Bronchial epithelial cell (primary cell): Measurements from ENCODE around the gene ETFBKMT. TPM values are rescaled to one million over a fixed set of nuclear protein-coding genes. Genes with fewer than 3 reads are reported as not detected.

ENCODE experiments used
- DNase-seq: peaks from one replicate; pipeline ENCODE4 v3.0.0-alpha.2; 2010; ENCODE audit warnings: low read depth
- FAIRE-seq: peaks from 2 replicates; lab custom pipeline; 2011; peaks lifted over from hg19 to GRCh38; lab: Jason Lieb, UNC
- H3K27me3 ChIP-seq: 2 replicates; pipeline ENCODE4 v1.5.1; 2011; ENCODE audit warnings: low read length; ENCODE audit not compliant: control insufficient read depth, insufficient read depth
- H3K36me3 ChIP-seq: 2 replicates; pipeline ENCODE4 v1.5.1; 2011; ENCODE audit warnings: low read length; ENCODE audit not compliant: control insufficient read depth, insufficient read depth
- H3K4me3 ChIP-seq: 2 replicates; pipeline ENCODE4 v1.5.1; 2011; ENCODE audit warnings: mild to moderate bottlenecking, low read depth, low read length, control low read depth
- total RNA-seq: library from RNA; depleted of rRNA; stranded (reverse); fragments of >200 nt; gene quantifications from 2 replicates; pipeline ENCODE4 v1.2.1, GENCODE V29; 2014
- TF ChIP-seq, protein P1 (sequence below): IDR thresholded peaks from 2 replicates; pipeline ENCODE4 v1.5.1; 2011; ENCODE audit warnings: mild to moderate bottlenecking, moderate library complexity, low read length, control low read depth, inconsistent platforms; ENCODE audit not compliant: insufficient read depth, severe bottlenecking

The ETFBKMT gene
- total RNA-seq, 1 donor from 2014 or later = 0.79 TPM

DNA sequence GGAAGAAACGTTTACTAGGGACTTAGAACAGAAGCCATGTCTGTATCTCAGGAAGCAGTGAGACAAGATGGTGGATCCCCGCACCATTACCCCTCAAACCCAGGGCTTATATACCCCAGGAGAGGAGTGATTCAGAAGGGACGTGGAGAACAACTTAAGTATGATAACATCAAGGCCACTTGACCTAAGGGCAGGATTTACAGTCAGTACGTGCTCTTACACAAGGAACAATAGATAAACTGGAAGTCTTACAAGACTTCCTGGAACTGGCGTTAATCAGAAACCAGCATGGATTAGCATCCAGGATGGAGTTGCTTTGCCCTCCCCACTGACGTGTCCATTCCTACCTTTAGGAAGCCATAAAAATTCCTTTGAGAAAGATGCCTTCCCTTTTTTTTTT is 8.6 kb upstream of the ETFBKMT start:
- H3K27me3 ChIP-seq = no peaks in the 10 kb centered on the region
- H3K4me3 ChIP-seq = no peak overlapping the region
- TF ChIP-seq, protein P1, sequence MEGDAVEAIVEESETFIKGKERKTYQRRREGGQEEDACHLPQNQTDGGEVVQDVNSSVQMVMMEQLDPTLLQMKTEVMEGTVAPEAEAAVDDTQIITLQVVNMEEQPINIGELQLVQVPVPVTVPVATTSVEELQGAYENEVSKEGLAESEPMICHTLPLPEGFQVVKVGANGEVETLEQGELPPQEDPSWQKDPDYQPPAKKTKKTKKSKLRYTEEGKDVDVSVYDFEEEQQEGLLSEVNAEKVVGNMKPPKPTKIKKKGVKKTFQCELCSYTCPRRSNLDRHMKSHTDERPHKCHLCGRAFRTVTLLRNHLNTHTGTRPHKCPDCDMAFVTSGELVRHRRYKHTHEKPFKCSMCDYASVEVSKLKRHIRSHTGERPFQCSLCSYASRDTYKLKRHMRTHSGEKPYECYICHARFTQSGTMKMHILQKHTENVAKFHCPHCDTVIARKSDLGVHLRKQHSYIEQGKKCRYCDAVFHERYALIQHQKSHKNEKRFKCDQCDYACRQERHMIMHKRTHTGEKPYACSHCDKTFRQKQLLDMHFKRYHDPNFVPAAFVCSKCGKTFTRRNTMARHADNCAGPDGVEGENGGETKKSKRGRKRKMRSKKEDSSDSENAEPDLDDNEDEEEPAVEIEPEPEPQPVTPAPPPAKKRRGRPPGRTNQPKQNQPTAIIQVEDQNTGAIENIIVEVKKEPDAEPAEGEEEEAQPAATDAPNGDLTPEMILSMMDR = no peak
- no peaks in the 10 kb centered on the region for H3K36me3 ChIP-seq
- DNase-seq (peak; percentile 18), FAIRE-seq (no peak)

- Histone ChIP-seq H3K36me3 (no peaks in the 10 kb centered on the region), H3K27me3 (no peaks in the 10 kb centered on the region), H3K4me3 (no peak overlapping the region)
- DNase-seq (no peak), FAIRE-seq (no peak)
- TF ChIP-seq, protein P1 = no peak
These were observed 7.5 kb upstream of the ETFBKMT start for GRCh38 chr12:31651893-31652521.

GRCh38 chr12:31655208-31655607 is 4.3 kb upstream of the ETFBKMT start:
- no peak overlapping the region for H3K4me3 ChIP-seq
- TF ChIP-seq, protein P1 = no peak
- FAIRE-seq = no peak
- H3K27me3 ChIP-seq = no peaks in the 10 kb centered on the region
- no peak for DNase-seq
- no peaks in the 10 kb centered on the region for H3K36me3 ChIP-seq

- Histone ChIP-seq H3K4me3 (no peak overlapping the region), H3K36me3 (no peaks in the 10 kb centered on the region), H3K27me3 (no peaks in the 10 kb centered on the region)
- no peak for FAIRE-seq
- TF ChIP-seq, protein P1 = no peak
- DNase-seq = peak; percentile 44
These were observed 3.7 kb upstream of the ETFBKMT start for GRCh38 chr12:31655792-31656191.

DNA sequence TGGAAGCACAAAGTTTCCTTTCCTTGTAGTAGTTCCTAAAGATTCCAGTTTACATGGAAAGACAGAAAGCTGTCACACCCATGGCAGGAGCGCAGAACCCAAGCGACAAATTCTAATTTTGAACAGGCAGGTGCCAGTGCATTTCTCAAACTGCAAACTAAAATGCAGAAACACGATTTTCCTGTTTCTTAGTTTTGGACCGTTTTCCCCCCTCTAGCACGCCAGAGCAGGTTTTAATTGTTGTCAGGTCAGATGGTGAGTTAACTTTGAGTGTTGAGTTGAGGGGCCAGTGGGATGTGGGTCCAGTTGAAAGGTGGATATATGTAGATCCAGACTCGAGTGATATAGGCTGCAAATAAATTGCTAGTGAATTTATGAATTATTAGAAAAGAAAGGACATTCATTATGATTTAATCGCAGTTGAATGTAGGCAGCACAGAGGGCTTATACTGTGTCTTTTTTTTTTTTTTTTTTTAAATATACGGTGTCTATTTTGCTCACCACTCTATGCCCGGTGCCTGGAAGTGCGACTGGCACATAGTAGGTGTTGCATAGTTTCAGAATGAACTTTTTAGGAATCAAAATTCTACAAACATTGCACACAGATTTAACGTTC is 909 bp upstream of the ETFBKMT start:
- FAIRE-seq = no peak
- Histone ChIP-seq H3K36me3 (no peaks in the 10 kb centered on the region), H3K27me3 (no peaks in the 10 kb centered on the region), H3K4me3 (peak overlapping the region; percentile 48)
- no peak for DNase-seq
- TF ChIP-seq, protein P1 = no peak
